H1 (cell line): ENCODE measurements around the gene SYTL5. TPM values are rescaled to one million over a fixed set of nuclear protein-coding genes. Genes with fewer than 3 reads are reported as not detected.

Experiments
- CTCF ChIA-PET: fragments of 300-600 bp; sonication (Branson Sonifier 250); formaldehyde crosslinking; loops from one replicate; lab custom pipeline; 2021; ENCODE audit not compliant: partially characterized antibody; lab: Charles Lee
- POLR2A ChIA-PET: fragments of 300-600 bp; sonication (Branson Sonifier 250); formaldehyde crosslinking; loops from one replicate; lab custom pipeline; 2021; ENCODE audit warnings: inconsistent platforms; ENCODE audit not compliant: partially characterized antibody; lab: Charles Lee
- DNase-seq, 2 experiments: peaks; one replicate each; pipeline versions ENCODE4 v3.0.0 to v3.0.0-alpha.2; 2010 to 2022; ENCODE audit warnings: low spot score in 2 of 2, low read depth in 1 of 2, mixed read lengths in 1 of 2
- FAIRE-seq: peaks from 2 replicates; lab custom pipeline; 2011; peaks lifted over from hg19 to GRCh38; lab: Jason Lieb, UNC
- H2AFZ ChIP-seq: 2 replicates; pipeline ENCODE4 v1.8.1; 2012; ENCODE audit warnings: low read length, inconsistent platforms
- H2AK5ac ChIP-seq: 2 replicates; pipeline ENCODE4 v1.6.1; 2013; ENCODE audit warnings: low read depth, low read length
- H2BK120ac ChIP-seq: replicated peaks from 2 replicates; pipeline ENCODE3; 2013; ENCODE audit warnings: low read depth, low read length, inconsistent platforms
- H2BK12ac ChIP-seq: 2 replicates; pipeline ENCODE4 v1.6.1; 2013; ENCODE audit warnings: low read depth, low read length
- H2BK15ac ChIP-seq: 2 replicates; pipeline ENCODE4 v1.6.1; 2013; ENCODE audit warnings: low read length
- H2BK20ac ChIP-seq: 2 replicates; pipeline ENCODE4 v1.6.1; 2013; ENCODE audit warnings: low read length
- H2BK5ac ChIP-seq: 2 replicates; pipeline ENCODE4 v1.6.1; 2013; ENCODE audit warnings: low read depth, low read length
- H3K14ac ChIP-seq: 2 replicates; pipeline ENCODE4 v1.6.1; 2013; ENCODE audit warnings: inconsistent platforms; ENCODE audit not compliant: insufficient read length
- H3K18ac ChIP-seq: 2 replicates; pipeline ENCODE4 v1.6.1; 2013; ENCODE audit warnings: low read length; ENCODE audit errors: extremely low read depth
- H3K23ac ChIP-seq: 2 replicates; pipeline ENCODE4 v1.6.1; 2013; ENCODE audit warnings: inconsistent platforms; ENCODE audit not compliant: insufficient read length
- H3K23me2 ChIP-seq: 2 replicates; pipeline ENCODE4 v1.6.1; 2013; ENCODE audit warnings: low read depth, low read length
- H3K27ac ChIP-seq: 2 replicates; pipeline ENCODE4 v1.6.1; 2011; ENCODE audit warnings: low read depth, low read length, inconsistent platforms
- H3K27me3 ChIP-seq, 4 experiments: replicated peaks in 1 of 4; 1 replicate in 1 of 4; 2 replicates in 3 of 4; pipeline versions ENCODE4 v1.6.1 to v1.8.1; 2011 to 2013; ENCODE audit warnings: low read length in 3 of 4, mild to moderate bottlenecking in 3 of 4, inconsistent platforms in 2 of 4, mixed read lengths in 2 of 4, moderate library complexity in 1 of 4; ENCODE audit not compliant: control insufficient read depth in 3 of 4, insufficient read depth in 3 of 4; ENCODE audit errors: extremely low read depth in 1 of 4
- H3K36me3 ChIP-seq, 4 experiments: 2 replicates each; pipeline versions ENCODE4 v1.6.1 to v1.8.1; 2011 to 2013; ENCODE audit warnings: mild to moderate bottlenecking in 4 of 4, low read length in 3 of 4, moderate library complexity in 2 of 4, control low read depth in 1 of 4, inconsistent platforms in 1 of 4; ENCODE audit not compliant: insufficient read depth in 4 of 4, control insufficient read depth in 2 of 4
- H3K4ac ChIP-seq: replicated peaks from 2 replicates; pipeline ENCODE3; 2013; ENCODE audit warnings: low read length, low read depth, mixed read lengths, inconsistent platforms; ENCODE audit not compliant: insufficient read length
- H3K4me1 ChIP-seq, 4 experiments: replicated peaks in 1 of 4; 1 replicate in 1 of 4; 2 replicates in 3 of 4; pipeline versions ENCODE4 v1.6.1 to v1.8.1; 2011 to 2013; ENCODE audit warnings: low read length in 3 of 4, inconsistent platforms in 2 of 4, mixed read lengths in 1 of 4; ENCODE audit not compliant: insufficient read depth in 4 of 4, control insufficient read depth in 3 of 4
- H3K4me2 ChIP-seq, 2 experiments: 2 replicates each; pipeline versions ENCODE4 v1.6.1 to v1.8.1; 2011 to 2013; ENCODE audit warnings: low read depth in 2 of 2, low read length in 2 of 2, control low read depth in 1 of 2, inconsistent platforms in 1 of 2, mild to moderate bottlenecking in 1 of 2; ENCODE audit not compliant: insufficient read depth in 1 of 2
- H3K4me3 ChIP-seq, 4 experiments: fragments of 200-600, 300-600 bp in 1 of 4; sonication (generic), shearing (Covaris generic), sonication (Bioruptor Twin) in 1 of 4; 2 replicates each; pipeline versions ENCODE4 v1.5.1 to v1.8.1; 2011 to 2016; ENCODE audit warnings: low read length in 4 of 4, low read depth in 3 of 4, control low read depth in 2 of 4, inconsistent platforms in 2 of 4, mild to moderate bottlenecking in 2 of 4, mixed read lengths in 1 of 4, moderate library complexity in 1 of 4; ENCODE audit not compliant: insufficient read depth in 2 of 4; ENCODE audit errors: extremely low read depth in 1 of 4
- H3K56ac ChIP-seq: replicated peaks from 2 replicates; pipeline ENCODE3; 2013; ENCODE audit warnings: low read depth, mild to moderate bottlenecking, mixed read lengths, low read length, inconsistent platforms; ENCODE audit not compliant: insufficient read length
- H3K79me1 ChIP-seq: 2 replicates; pipeline ENCODE4 v1.6.1; 2013; ENCODE audit warnings: low read depth, low read length, control low read depth
- H3K79me2 ChIP-seq, 2 experiments: 2 replicates each; pipeline versions ENCODE4 v1.6.1 to v1.8.1; 2012 to 2013; ENCODE audit warnings: low read length in 2 of 2, mild to moderate bottlenecking in 2 of 2, inconsistent platforms in 1 of 2; ENCODE audit not compliant: insufficient read depth in 2 of 2, control insufficient read depth in 1 of 2
- H3K9ac ChIP-seq, 4 experiments: replicated peaks in 1 of 4; 1 replicate in 1 of 4; 2 replicates in 3 of 4; pipeline versions ENCODE4 v1.6.1 to v1.8.1; 2011 to 2013; ENCODE audit warnings: low read depth in 3 of 4, low read length in 3 of 4, control low read depth in 2 of 4, mild to moderate bottlenecking in 2 of 4, moderate library complexity in 2 of 4, inconsistent platforms in 1 of 4; ENCODE audit errors: extremely low read depth in 1 of 4
- H3K9me3 ChIP-seq, 2 experiments: 2 replicates each; pipeline versions ENCODE4 v1.6.1 to v1.8.1; 2012 to 2013; ENCODE audit warnings: mild to moderate bottlenecking in 2 of 2, moderate library complexity in 2 of 2, control low read depth in 1 of 2, inconsistent platforms in 1 of 2, low read depth in 1 of 2, low read length in 1 of 2, mixed read lengths in 1 of 2; ENCODE audit not compliant: insufficient read depth in 2 of 2
- H4K20me1 ChIP-seq, 2 experiments: replicated peaks in 1 of 2; 2 replicates each; pipeline versions ENCODE3 to v1.8.1; 2011 to 2013; ENCODE audit warnings: inconsistent platforms in 2 of 2, low read length in 2 of 2, mild to moderate bottlenecking in 1 of 2; ENCODE audit not compliant: insufficient read depth in 2 of 2, control insufficient read depth in 1 of 2
- H4K5ac ChIP-seq: 2 replicates; pipeline ENCODE4 v1.6.1; 2013; ENCODE audit warnings: low read length, low read depth, mixed read lengths, inconsistent platforms; ENCODE audit not compliant: insufficient read length
- H4K8ac ChIP-seq: 2 replicates; pipeline ENCODE4 v1.8.0; 2013; ENCODE audit warnings: mild to moderate bottlenecking, moderate library complexity, low read length, inconsistent platforms; ENCODE audit not compliant: insufficient read depth; ENCODE audit errors: extremely low read depth
- H4K91ac ChIP-seq: replicated peaks from 2 replicates; pipeline ENCODE3; 2013; ENCODE audit warnings: low read length, mixed read lengths, inconsistent platforms; ENCODE audit not compliant: insufficient read length
- ASH2L ChIP-seq: fragments of 200-600, 300-600 bp; sonication (generic); IDR thresholded peaks from one replicate; pipeline ENCODE4 v1.7.1; 2017; ENCODE audit warnings: low read length
- CBX5 ChIP-seq: fragments of 300-800, 300-1000 bp; sonication (generic); IDR thresholded peaks from 2 replicates; pipeline ENCODE4 v1.7.1; 2016; ENCODE audit warnings: antibody characterized with exemption, low read length, low read depth
- CREB1 ChIP-seq: IDR thresholded peaks from 2 replicates; pipeline ENCODE4 v1.6.1; 2012; ENCODE audit warnings: inconsistent platforms
- EZH2 ChIP-seq: fragments of 200-600 bp; sonication (generic); IDR thresholded peaks from 2 replicates; pipeline ENCODE4 v1.7.1; 2012; ENCODE audit warnings: low read depth, mild to moderate bottlenecking, moderate library complexity, low read length, inconsistent platforms; ENCODE audit not compliant: severe bottlenecking
- KDM1A ChIP-seq: fragments of 200-600, 300-600 bp; sonication (generic); IDR thresholded peaks from 2 replicates; pipeline ENCODE4 v1.7.1; 2016; ENCODE audit warnings: mild to moderate bottlenecking, low read length, borderline replicate concordance
- MAFK ChIP-seq: IDR thresholded peaks from 2 replicates; pipeline ENCODE4 v1.6.1; 2012; ENCODE audit warnings: low read depth, mild to moderate bottlenecking, improper control_type of control experiment, low read length
- POLR2AphosphoS5 ChIP-seq: IDR thresholded peaks from 2 replicates; pipeline ENCODE4 v1.6.1; 2011; ENCODE audit warnings: low read depth, low read length
- RFX5 ChIP-seq: IDR thresholded peaks from 2 replicates; pipeline ENCODE4 v1.6.1; 2011; ENCODE audit warnings: low read depth, low read length, improper control_type of control experiment, borderline replicate concordance
- RNF2 ChIP-seq: fragments of 200-900, 300-1000 bp; sonication (generic); IDR thresholded peaks from 2 replicates; pipeline ENCODE4 v1.7.1; 2016; ENCODE audit warnings: borderline replicate concordance, low read depth, mild to moderate bottlenecking, antibody characterized with exemption, low read length; ENCODE audit not compliant: poor library complexity, severe bottlenecking; ENCODE audit errors: missing control alignments
- SIN3A ChIP-seq, 2 experiments: IDR thresholded peaks in 1 of 2; conservative IDR thresholded peaks in 1 of 2; 2 replicates each; pipeline ENCODE4 v1.6.1; 2011 to 2012; ENCODE audit warnings: low read length in 2 of 2, improper control_type of control experiment in 1 of 2, low read depth in 1 of 2, mild to moderate bottlenecking in 1 of 2
- WGBS, 2 experiments: shearing (Covaris generic) in 1 of 2; methylation state at CpG; one replicate each; pipeline versions ENCODE4 v1.1.6 to v1.1.7; 2013 to 2015; ENCODE audit warnings: low lambda C conversion rate in 2 of 2, mixed read lengths in 2 of 2, inconsistent platforms in 1 of 2, low coverage in 1 of 2, missing lambda C conversion rate in 1 of 2; ENCODE audit not compliant: insufficient replicate concordance in 2 of 2, insufficient coverage in 1 of 2, insufficient read length in 1 of 2; ENCODE audit errors: extremely low coverage in 1 of 2, missing lambda C conversion rate in 1 of 2; 5-methylcytosine and 5-hydroxymethylcytosine counted together
- polyA plus RNA-seq, 7 experiments: library from polyadenylated mRNA; depleted of rRNA in 3 of 7; stranded (reverse) in 5 of 7; unstranded in 2 of 7; fragments of >200 nt in 5 of 7; fragments of 200-250 nt in 2 of 7; gene quantifications; 1 replicate in 5 of 7; 2 replicates in 1 of 7; 4 replicates in 1 of 7; pipeline versions ENCODE4 v1.2.1 to v1.2.3, GENCODE V29; 2011 to 2013; ENCODE audit warnings: missing spikeins in 2 of 7, mixed read lengths in 2 of 7
- total RNA-seq: library from RNA; stranded (reverse); fragmentation: NEBNext Ultra II Directional; extraction: Animal tissue kit (Norgen Biotek cat#: 25700); gene quantifications from 2 replicates; pipeline ENCODE4 v1.2.1, GENCODE V29; 2021

The SYTL5 gene
- total and polyA plus RNA-seq, 2 of the 8 experiments (the other 6 are each of a cell fraction or from before 2014, with no cell fraction given) = 0.15 to 0.52 TPM

- H3K23ac ChIP-seq = no peak overlapping the region
- H3K79me1 ChIP-seq = no peaks in the 10 kb centered on the region
- no peak overlapping the region for H3K4ac ChIP-seq
- H4K5ac ChIP-seq = no peak overlapping the region
- no peak overlapping the region for H3K4me2 ChIP-seq
- no peak for FAIRE-seq
- ChIA-PET POLR2A (no interaction called here), CTCF (no interaction called here)
- no peak overlapping the region for H2BK20ac ChIP-seq
- H4K8ac ChIP-seq = no peak overlapping the region
- no peak overlapping the region for H3K56ac ChIP-seq
- H3K9ac ChIP-seq = no peak overlapping the region
- 88% methylated on average over 4 of the region's 4 CpGs; no CpG with 5 or more reads in 1 of the 2 experiments for WGBS, 2 experiments
- H3K9me3 ChIP-seq = no peaks in the 10 kb centered on the region
- no peak overlapping the region for H2BK12ac ChIP-seq
- H3K14ac ChIP-seq = no peak overlapping the region
- H2AFZ ChIP-seq = no peak overlapping the region
- no peak overlapping the region for H4K91ac ChIP-seq
- H3K27ac ChIP-seq = no peak overlapping the region
- no peaks in the 10 kb centered on the region for H3K36me3 ChIP-seq
- no peak overlapping the region for H3K4me3 ChIP-seq
- H3K18ac ChIP-seq = no peak overlapping the region
- H3K4me1 ChIP-seq = no peaks in the 10 kb centered on the region
- no peak overlapping the region for H2AK5ac ChIP-seq
- H2BK5ac ChIP-seq = no peak overlapping the region
- DNase-seq = no peak
- no peaks in the 10 kb centered on the region for H3K79me2 ChIP-seq
- H2BK120ac ChIP-seq = no peak overlapping the region
- H2BK15ac ChIP-seq = no peak overlapping the region
- no peaks in the 10 kb centered on the region for H3K23me2 ChIP-seq
- H3K27me3 ChIP-seq = no peaks in the 10 kb centered on the region
- no peaks in the 10 kb centered on the region for H4K20me1 ChIP-seq
- no peak for TF ChIP-seq MAFK
- no peak for TF ChIP-seq RFX5
- no peak for TF ChIP-seq ASH2L
- TF ChIP-seq POLR2AphosphoS5 = no peak
- TF ChIP-seq RNF2 = no peak
- no peak for TF ChIP-seq CBX5
- no peak for TF ChIP-seq KDM1A
- no peak for TF ChIP-seq SIN3A (conservative IDR thresholded peaks at IDR 0.05 in 1 of 2, IDR thresholded peaks at IDR 0.05 in 1 of 2; ENCODE audit: low read depth in 1 of 2, low read length in 2 of 2)
- TF ChIP-seq CREB1 = no peak
- TF ChIP-seq EZH2 = no peak
These were observed 80.3 kb downstream of the SYTL5 start for GRCh38 chrX:38086451-38087215.
